HG03135 (cell line): ENCODE data around the gene TAB3.

Experiments used
- ATAC-seq: cut with Tn5 transposase; IDR thresholded peaks from one replicate; pipeline ENCODE4 v1.9.1; 2021; ENCODE audit warnings: mild to moderate bottlenecking, moderate library complexity; ENCODE audit not compliant: unreplicated experiment

The TAB3 gene

DNA sequence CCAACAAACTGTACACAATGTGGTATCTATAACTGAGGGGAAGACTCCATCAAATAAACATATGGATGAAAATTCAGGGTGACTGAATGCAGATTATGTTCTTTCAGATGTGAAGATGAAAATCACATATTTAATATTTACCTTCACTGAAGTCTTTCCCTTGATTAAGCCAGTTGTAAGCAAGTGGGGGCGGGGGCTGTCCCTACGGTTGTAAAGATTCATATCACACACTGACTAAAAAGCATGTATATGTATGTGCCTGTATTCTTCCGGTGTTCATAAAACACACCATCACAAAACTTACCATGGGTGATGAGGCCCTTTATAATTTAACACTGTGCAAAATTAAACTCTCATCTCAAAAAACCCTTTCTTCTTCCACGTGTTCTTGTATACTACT is 1.3 kb downstream of the TAB3 start:
- ATAC-seq = no peak

GRCh38 chrX:30887288-30887687 is 1.8 kb downstream of the TAB3 start:
- ATAC-seq = no peak

GRCh38 chrX:30885136-30885535 is 3.9 kb downstream of the TAB3 start:
- ATAC-seq = no peak

DNA sequence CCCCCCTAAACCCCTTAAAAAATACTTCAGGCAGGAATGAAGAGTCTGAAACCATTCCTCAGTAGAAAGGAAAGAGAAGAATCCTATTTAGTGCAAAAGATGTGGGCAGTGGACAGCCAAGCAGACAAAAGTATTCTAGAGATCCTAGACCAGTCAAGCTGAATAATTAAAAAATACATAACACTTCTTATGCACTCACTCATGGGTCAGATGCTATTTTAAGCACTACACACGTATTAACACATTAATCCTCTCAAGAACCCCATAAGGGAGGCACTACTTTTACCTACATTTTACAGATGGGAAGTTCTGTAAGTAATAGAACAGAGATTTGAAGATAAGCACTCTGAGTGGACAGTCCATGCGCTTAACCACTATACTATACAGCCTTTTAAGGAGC is 5.9 kb downstream of the TAB3 start:
- ATAC-seq = no peak

DNA sequence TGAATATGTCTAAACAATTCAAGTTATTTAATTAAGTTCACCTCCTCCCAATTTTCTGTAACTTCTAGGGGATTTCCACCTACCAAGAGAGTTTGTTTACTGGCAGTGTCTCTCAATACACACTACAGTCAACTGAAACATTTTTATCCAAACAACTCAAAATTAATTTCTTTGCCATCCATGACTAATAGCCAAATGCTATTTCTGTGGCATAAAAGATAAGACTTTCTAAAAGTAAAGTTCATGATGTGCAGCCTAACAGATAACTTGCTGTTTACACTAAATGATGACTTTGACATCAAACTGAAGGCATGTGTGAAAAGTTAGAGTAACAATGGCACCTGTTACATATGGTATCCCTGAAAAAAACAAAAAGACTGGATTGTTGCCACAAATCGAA is 7.3 kb downstream of the TAB3 start:
- no peak for ATAC-seq

DNA sequence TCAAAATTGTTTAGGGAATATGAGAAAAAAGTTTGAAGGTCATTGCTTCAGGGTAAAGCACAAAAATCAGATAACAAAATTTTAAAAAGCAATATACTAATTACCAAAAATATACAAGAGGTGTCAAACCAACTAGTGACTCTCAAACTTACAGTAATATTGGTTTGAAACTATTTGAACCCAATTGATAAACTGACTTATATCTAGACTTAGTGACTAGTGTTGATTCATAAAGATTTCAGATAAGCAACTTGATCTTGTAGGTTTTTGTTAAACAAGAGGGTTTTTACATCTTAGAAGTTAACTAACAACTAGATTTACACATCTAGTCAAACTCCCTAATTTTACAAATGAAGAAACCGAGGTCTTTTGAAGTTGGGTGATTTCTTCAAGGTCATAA is 7.7 kb downstream of the TAB3 start:
- no peak for ATAC-seq

DNA sequence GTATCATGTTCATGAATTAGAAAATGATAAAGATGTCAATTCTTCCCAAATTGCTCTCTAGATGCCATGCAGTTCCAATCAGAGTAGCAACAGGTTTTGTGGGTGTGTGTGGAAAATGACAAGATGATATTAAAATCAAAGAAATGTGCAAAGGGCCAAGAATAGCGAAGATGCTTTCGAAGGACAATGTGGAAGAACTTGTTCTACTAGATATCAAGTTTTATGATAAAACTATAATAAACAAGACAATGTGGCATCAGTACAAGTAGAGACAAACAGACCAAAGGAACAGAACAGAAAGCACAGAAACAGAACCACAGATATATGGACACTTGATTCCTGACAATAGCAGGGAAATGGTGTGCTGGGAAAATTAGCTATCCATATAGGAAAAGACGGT is 9.0 kb downstream of the TAB3 start:
- ATAC-seq = no peak

- ATAC-seq = no peak
Observed at GRCh38 chrX:30876367-30876766, 12.7 kb downstream of the TAB3 start.

- no peak for ATAC-seq
Observed at GRCh38 chrX:30875957-30876356, 13.1 kb downstream of the TAB3 start.

- no peak for ATAC-seq
Observed at GRCh38 chrX:30874851-30875250, 14.2 kb downstream of the TAB3 start.

DNA sequence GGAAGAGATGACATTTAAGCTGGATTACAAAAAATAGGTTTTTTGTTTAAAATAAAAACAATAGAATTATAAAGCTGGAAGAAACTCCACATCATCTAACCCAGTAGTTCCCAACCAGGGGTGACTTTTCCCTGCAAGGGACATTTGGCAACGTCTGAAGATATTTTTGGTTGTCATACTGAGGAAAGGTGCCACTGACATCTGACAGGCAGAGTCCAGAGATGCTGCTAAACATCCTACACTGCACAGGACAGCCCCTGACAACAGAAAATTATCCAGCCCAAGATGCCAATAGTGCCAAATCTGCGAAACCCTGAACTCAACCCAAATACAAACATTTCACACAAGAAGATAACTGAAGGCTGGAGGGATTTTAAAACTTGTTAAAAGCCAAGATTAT is 18.5 kb downstream of the TAB3 start:
- ATAC-seq = no peak

GRCh38 chrX:30865612-30866011 is 23.4 kb downstream of the TAB3 start:
- ATAC-seq = no peak

GRCh38 chrX:30865015-30865414 is 24.0 kb downstream of the TAB3 start:
- ATAC-seq = peak; percentile 66

DNA sequence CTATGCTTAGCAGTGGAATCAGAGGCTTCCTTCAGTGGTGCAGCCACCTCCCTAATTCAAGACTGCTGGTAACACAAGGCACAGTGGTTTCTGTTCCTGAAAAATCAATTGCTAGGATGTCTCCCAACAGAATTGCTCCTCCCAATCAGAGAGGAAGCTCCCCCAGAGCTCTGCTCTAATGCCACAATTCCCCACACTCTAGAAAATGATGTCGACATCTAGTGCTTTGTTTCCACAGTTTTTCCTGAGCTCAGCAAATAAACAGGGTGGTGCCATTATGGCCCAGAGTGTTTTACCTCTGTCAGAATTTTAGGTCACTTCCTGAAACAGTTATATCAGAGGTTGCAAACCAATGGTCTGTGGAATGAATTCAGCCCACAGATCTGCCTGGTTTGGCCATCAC is 24.7 kb downstream of the TAB3 start:
- ATAC-seq = no peak

DNA sequence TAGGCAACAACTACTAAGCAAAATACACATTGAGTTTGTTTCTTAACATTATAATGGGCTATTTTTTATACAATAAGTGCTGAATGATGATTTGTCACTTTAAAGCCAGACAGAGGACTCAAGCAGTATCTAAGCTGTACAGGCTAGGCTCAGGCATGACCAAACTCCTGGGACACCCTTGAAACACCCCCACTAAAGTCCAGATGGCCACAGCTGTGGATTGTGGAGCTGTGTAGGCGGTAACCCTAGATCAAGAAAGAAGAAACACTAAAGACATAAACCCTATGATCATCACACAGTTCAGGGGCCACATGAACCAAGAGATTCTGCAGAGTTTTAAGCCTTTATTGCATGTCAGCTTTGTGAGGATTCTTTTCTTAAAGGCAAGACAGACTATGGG is 25.1 kb downstream of the TAB3 start:
- ATAC-seq = no peak

DNA sequence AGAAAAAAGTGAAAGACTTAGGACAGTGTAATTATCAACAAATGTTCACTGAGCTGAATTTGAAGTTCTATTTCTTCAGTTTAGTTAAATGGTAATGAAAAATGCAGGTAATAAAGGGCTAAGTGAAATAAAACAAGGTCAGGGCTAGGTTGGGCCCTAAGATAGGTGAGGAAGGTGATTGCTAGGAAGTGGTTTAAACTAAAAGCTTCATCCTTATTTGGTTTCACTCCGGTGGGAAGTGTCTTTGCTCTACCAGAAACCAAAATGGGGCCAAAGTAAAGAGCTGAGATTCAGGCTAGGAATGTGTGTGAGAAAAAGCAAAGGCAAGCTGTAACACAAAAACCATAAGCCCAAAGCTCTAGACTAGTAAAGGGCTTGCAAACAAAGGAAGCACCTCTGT is 31.0 kb downstream of the TAB3 start:
- no peak for ATAC-seq

DNA sequence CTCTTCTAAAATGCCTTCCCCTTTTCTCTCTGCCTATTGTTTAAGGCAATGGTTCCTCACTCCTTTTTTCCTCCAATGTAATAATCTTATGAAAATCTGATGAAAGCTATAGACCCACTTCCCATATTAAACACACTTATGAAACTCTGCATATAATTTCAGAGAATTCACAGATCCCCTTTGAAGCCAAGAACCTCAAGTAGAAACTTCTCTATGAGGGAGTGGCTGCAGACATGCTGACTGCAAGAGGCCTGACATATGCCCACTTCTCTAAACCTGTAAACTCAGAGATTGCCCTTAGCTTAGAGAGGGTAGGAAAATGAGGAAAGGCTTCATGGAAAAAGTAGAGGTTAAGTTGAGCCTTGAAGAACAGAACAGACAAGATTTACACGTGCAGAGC is 37.6 kb downstream of the TAB3 start:
- ATAC-seq = no peak

DNA sequence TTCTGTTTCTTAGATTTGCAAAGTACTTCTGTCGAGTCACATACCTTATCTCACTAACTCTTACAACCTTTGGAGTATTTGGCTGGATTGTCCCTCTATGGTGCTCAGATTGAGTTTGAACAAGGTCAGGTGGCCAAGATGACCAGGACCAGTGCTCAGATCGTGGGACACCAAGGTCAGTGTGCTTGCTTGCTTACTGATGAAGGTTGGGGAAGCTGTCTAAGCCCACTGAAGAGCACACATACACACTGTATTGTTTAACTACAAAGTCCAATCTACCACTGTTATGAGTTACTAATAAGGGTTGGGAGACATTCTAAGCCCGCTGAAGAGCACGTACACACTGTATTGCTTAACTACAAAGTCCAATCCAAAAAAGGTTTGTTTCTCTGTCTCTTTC is 53.7 kb downstream of the TAB3 start:
- no peak for ATAC-seq

GRCh38 chrX:30833896-30834295 is 55.2 kb downstream of the TAB3 start:
- ATAC-seq = no peak

DNA sequence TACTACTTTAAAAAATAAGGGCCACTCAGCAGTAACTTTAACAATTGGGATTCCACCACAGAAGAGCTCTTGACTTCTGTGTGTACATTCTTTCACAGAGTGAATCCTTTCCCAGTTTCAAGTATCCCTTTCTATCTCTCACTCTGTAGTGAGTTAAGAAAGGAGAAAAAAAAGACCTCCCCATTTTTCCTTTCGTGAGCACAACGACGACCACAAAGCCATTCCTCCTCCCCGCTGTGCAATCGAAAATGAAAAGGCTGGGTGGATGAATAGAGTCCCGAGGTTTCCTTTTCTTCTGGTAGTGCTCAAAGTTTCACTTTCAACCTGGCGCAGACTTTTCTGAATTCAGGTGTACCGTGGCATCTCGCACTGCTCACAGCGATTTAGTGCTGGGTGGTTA is 58.0 kb downstream of the TAB3 start:
- ATAC-seq = peak; percentile 73

GRCh38 chrX:30830326-30830943 is 58.6 kb downstream of the TAB3 start:
- ATAC-seq = no peak

GRCh38 chrX:30824275-30824674 is 64.8 kb downstream of the TAB3 start:
- no peak for ATAC-seq

DNA sequence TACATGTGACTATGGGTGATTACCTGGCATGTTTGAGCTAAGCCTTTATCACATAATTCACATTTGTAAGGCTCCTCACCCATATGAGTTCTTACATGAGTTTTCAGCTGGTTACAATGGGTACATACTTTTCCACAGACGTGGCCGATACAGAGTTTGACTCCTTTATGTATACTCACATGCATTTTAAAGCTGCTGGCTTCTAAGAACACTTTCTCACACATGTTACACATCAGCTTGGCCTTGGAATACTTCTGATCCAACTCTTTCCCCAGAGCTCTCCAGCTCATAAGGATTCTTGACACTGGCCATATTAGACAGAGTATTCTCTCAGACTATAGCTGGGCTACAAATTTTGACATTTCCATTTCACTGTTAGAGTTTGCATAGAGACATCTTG is 66.3 kb downstream of the TAB3 start:
- no peak for ATAC-seq
